T47D (cell line): Measurements from ENCODE around the gene SIRT7.

ENCODE experiments used
- DNase-seq, 2 experiments: peaks; one replicate each; pipeline versions ENCODE4 v3.0.0 to v3.0.0-alpha.2; 2011 to 2012; ENCODE audit warnings: low read depth in 1 of 2, low spot score in 1 of 2
- JUND ChIP-seq: IDR thresholded peaks from 2 replicates; pipeline ENCODE4 v1.6.1; 2012; ENCODE audit warnings: low read depth
- in situ Hi-C: cut with HindIII; loops from 2 replicates; pipeline ENCODE4 v1.10.0; 2016; ENCODE audit warnings: low sequenced_read_pairs, low pct_unique_long_range_greater_than_20kb

SIRT7 gene

GRCh38 chr17:81888105-81888987 lies 29.6 kb downstream of the SIRT7 start:
- in situ Hi-C loops: no loop called here
- DNase-seq: no peak
- no peak for TF ChIP-seq JUND

- no peak for DNase-seq
- no peak for TF ChIP-seq JUND
- in situ Hi-C loops: no loop called here
Observed at GRCh38 chr17:81885869-81886548, 32.0 kb downstream of the SIRT7 start.

DNA sequence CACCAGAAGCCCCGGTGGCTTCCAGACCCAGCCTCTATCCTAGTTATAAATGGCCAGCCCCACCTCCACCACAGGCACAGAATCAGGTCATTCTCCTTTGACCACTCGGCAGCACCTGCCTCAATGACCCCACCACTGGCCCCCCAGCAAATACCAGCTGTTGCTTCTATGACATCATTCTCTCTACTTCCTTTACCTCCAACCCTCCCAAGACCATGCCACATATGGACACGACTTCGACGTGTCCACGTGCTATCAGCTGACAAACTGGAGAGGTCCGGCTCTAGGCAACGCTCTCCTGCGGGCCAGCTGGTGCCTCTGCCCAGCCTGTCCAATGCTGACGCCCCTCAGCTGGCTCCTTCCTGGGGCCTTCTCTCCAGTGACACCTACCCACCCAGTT lies 32.5 kb downstream of the SIRT7 start:
- in situ Hi-C loops: no loop called here
- TF ChIP-seq JUND: no peak
- no peak for DNase-seq

- in situ Hi-C loops: no loop called here
- DNase-seq: no peak
- TF ChIP-seq JUND: no peak
Observed at GRCh38 chr17:81884968-81885367, 33.0 kb downstream of the SIRT7 start.

DNA sequence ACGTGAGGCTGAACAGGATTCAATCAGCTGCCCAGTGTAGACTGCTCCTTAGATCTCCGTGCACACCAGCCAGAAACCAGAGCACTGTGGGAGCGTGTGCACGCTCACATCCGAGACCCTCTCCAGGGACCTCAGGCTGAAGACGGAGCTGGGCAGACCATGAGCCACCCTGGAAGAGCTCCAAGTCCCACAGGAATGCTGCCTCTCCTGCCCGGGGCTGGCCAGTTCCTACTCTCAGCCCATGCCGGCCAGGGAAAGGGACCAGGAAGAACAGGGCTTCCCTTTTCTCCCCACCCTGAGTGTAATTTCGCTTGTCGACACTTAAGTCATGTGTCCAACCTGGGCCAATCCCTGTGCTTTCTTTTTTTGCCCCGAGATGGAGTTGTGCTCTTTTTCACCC lies 33.5 kb downstream of the SIRT7 start:
- peak in 1 of 2 experiments; percentile 42 for DNase-seq
- in situ Hi-C loops: no loop called here

DNA sequence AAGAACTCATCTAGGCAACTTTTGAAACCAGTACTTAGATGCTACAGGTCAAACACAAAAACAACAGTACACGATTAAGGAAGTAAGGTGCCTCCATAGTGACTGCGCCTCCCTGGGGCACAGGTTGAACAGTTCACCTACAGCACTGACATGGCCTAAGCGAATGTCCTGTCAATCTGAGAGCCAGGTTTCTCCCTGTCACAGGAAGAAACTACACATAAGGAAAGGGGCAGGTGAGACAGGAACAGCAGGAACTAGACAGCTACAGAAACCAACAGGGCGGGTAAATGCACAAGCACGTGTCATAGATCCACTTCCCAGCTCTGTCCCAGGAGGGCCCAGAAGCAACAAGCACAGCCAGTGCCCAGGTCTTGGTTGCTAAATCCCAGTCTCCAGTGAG lies 38.9 kb downstream of the SIRT7 start:
- in situ Hi-C loops: no loop called here
- DNase-seq: peak in 1 of 2 experiments; percentile 43
- TF ChIP-seq JUND: no peak

More for the DNA sequence above, 33.5 kb downstream of the SIRT7 start:
- TF ChIP-seq JUND: no peak

- in situ Hi-C loops: no loop called here
- TF ChIP-seq JUND: no peak
- DNase-seq: no peak
Observed at GRCh38 chr17:81878294-81878693, 39.7 kb downstream of the SIRT7 start.

- in situ Hi-C loops: no loop called here
- no peak for TF ChIP-seq JUND
- no peak for DNase-seq
Observed at GRCh38 chr17:81877569-81877968, 40.4 kb downstream of the SIRT7 start.

GRCh38 chr17:81871387-81872230 lies 46.4 kb downstream of the SIRT7 start:
- DNase-seq: peak; percentile 95 to 96
- in situ Hi-C loops: no loop called here
- TF ChIP-seq JUND: no peak

- DNase-seq: no peak
- TF ChIP-seq JUND: no peak
- in situ Hi-C loops: no loop called here
Observed at GRCh38 chr17:81870981-81871386, 47.0 kb downstream of the SIRT7 start, which contains the start of gene ARHGDIA. TSS of gene ARHGDIA (minus strand) at chr17:81871337. CDS start at chr17:81869930, 1,407 bp downstream.

- DNase-seq: peak in 1 of 2 experiments; percentile 58
- in situ Hi-C loops: no loop called here
- no peak for TF ChIP-seq JUND
Observed at GRCh38 chr17:81870131-81870980, 47.6 kb downstream of the SIRT7 start.
